Measurements from ENCODE around the gene OR1N2.
"Not testable (repeated sequence)": the region's sequence is repeated elsewhere in the genome, so short reads cannot be mapped to it uniquely, and the experiment has no call there.

The OR1N2 gene

GRCh38 chr9:122552812-122553211, at the start of gene OR1N2:
OR1N2 (plus strand) TSS chr9:122553112; CDS start chr9:122553212, 100 bp downstream.
- no peak for DNase-seq

- no peak for DNase-seq
Observed at GRCh38 chr9:122506964-122507363, 45.9 kb upstream of the OR1N2 start.

DNA sequence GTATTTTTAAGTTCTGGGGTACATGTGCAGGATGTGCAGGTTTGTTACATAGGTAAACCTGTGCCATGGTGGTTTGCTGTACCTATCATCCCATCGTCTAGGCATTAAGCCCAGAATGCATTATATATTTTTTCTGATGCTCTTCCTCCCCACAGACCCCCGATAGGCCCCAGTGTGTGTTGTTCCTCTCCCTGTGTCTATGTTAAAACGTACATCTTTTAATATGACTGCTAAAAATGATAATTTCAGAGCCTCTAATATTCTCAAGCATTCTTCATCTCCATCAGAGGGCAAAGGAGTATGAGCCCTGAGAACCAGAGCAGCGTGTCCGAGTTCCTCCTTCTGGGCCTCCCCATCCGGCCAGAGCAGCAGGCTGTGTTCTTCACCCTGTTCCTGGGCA, 42.4 kb upstream of the OR1N2 start, which contains the start of gene OR1J2:
OR1J2 (plus strand) TSS at position 301 of the 400 bp plus-strand sequence; CDS start at position 301, 0 bp downstream.
- no peak for DNase-seq

DNA sequence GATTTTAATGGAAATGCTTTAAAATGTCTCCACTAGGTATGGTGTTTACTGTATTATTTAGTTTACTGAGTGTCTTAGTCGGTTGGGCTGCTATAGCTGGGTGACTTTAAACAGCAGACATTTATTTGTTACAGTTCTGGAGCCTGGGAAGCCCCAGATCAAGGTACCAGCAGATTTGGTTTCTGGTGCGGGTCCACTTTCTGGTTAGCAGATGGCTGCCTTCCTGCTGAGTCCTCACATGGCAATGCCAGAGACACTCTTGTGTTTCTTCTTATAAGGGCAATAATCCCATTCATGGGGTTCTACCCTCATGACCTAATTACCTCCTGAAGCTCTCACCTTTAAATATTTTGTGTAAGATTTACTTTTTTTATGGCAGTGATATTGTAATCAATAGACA, 34.7 kb upstream of the OR1N2 start:
- DNase-seq: no peak

DNA sequence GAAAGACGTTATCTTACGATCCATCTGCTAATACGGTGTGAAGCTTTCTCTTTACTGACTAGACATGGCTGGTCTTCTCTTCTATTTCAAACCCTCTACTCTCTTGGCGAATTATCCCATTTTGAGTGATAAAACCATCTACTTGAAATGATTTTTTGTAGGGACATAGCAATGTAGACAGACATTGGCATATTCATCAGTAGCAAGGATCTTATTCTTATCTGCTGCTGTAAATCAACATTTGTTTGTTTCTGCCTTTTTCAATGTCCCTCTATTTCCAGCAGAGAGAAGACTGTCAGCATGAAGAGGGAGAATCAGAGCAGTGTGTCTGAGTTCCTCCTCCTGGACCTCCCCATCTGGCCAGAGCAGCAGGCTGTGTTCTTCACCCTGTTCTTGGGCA, 34.1 kb upstream of the OR1N2 start, which contains the start of gene OR1J4:
OR1J4 (plus strand) TSS at position 301 of the 400 bp plus-strand sequence; CDS start at position 301, 0 bp downstream.
- no peak for DNase-seq

DNA sequence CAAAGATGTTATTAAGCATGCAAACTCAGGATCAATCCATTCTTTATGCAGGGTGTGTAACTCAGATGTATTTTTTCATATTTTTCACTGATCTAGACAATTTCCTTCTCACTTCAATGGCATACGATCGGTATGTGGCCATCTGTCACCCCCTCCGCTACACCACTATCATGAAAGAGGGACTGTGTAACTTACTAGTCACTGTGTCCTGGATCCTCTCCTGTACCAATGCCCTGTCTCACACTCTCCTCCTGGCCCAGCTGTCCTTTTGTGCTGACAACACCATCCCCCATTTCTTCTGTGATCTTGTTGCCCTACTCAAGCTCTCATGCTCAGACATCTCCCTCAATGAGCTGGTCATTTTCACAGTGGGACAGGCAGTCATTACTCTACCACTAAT, 33.5 kb upstream of the OR1N2 start:
- DNase-seq: no peak

DNA sequence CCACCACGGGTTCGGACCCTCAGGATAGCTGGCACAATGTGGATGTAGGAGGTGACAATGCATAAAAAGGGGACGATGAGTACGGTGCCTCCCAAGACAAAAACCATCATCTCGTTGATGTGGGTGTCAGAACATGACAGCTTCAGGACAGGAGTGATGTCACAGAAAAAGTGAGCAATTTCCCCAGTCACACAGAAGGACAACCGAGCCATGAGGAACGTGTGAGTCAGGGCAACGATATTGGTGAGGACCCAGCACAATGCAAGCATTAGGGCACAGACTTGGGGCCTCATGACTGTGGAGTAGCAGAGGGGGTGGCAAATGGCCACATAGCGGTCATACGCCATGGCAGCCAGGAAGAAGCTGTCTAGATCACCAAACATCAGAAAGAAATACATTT, 26.3 kb upstream of the OR1N2 start:
- DNase-seq: no peak

GRCh38 chr9:122527193-122527592, 25.7 kb upstream of the OR1N2 start, which contains the start of gene OR1N1:
OR1N1 (minus strand) TSS chr9:122527293; CDS start chr9:122527293, 0 bp downstream.
- DNase-seq: no peak

- DNase-seq: not testable (repeated sequence)
Observed at GRCh38 chr9:122531157-122531556, 21.8 kb upstream of the OR1N2 start.

- no peak for DNase-seq
Observed at GRCh38 chr9:122536134-122536533, 16.8 kb upstream of the OR1N2 start.

- DNase-seq: not testable (repeated sequence)
Observed at GRCh38 chr9:122537066-122537465, 15.8 kb upstream of the OR1N2 start.

DNA sequence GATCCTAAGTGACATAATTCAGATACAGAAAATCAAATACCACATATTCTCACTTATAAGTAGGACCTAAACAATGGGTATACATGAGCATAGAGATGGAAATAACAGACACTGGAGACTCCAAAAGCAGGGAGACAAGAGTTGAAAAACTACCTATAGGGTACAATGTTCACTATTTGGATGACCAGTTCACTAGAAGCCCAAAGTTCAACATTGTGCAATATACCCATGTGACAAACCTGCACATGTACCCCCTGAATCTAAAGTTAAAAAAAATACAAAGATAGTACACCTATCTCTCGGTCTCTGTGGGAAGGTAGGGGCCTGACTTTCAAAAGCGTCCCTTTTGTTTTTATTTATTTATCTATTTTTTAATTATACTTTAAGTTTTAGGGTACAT, 14.2 kb upstream of the OR1N2 start:
- DNase-seq: no peak

GRCh38 chr9:122546196-122546595, 6.7 kb upstream of the OR1N2 start:
- no peak for DNase-seq

DNA sequence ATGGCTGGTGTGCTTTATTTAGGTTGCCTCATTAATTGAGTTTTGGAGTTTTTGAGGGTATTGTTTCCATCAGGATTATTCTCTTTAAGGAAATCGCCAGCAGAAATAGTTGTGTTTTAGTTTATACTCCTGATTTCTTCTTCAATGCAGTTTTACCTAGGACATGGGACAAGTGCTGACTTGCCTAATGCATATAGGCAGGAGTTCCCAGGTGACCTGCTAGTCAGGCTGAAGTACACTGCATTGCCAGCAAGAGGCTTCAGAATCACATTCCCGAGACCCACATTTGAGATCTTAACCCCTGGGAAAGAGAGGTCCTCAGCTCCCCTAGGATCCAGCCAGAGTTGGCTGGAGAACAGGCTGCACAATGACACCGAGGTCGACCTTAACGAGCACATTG, 1.5 kb upstream of the OR1N2 start:
- DNase-seq: no peak

DNA sequence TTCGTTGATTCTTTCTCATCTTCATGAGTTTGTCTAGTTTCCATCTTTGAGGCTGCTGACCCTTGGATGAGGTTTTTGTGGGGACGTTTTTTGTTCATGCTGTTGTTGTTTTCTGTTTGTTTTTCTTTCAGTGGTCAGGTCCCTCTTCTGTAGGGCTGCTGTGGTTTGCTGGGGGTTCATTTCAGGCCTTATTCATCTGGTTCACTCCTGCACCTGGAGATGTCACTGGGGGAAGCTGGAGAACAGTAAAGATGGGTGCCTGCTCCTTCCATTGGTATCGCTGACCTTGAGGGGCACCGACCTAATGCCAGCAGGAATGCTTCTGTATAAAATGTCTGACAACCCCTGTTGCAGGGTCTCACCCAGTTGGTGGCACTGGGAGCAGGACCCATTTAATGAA, 8.5 kb downstream of the OR1N2 start:
- no peak for DNase-seq

GRCh38 chr9:122562134-122562760, 9.3 kb downstream of the OR1N2 start:
- DNase-seq: no peak

GRCh38 chr9:122567901-122568300, 15.0 kb downstream of the OR1N2 start:
- DNase-seq: no peak

DNA sequence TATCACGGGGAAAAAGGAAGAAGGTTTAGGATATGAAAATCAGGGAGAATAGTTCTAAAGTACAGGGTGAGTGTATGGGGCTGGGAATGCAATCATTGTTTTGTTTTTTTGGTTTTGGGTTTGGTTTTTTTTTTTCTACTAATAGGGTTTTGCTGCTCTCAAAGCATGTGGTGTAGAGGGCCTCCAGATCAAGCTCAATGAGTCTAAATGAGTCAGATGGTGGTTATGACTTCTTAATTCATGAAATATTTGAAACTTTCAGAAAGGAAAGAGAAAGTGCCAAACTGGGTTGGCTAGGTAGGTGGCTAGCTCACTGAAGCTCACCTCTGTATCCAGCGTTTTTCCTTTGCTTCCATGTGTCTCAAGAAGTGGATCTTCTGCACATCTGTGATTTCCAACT, 19.5 kb downstream of the OR1N2 start:
- DNase-seq: no peak

- no peak for DNase-seq
Observed at GRCh38 chr9:122579874-122580273, 27.0 kb downstream of the OR1N2 start.

DNA sequence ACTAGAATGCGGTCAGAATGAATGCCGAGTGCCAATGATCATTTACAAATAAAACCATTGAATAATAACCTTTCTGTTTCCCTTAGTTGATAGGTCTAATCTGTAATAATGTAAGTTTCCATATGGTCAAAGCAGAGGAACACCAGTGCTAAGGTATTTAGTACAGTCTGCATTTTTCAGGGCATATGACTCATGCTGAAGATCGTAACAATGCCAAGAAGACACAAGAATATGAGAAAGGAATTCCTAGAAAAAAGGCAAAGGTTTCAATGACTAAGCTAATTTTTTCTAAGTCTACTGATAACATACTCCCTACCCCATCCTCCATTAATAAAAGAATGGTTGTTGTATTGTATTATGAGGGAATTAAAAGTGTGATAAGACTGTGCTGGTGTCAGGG, 27.4 kb downstream of the OR1N2 start:
- no peak for DNase-seq

DNA sequence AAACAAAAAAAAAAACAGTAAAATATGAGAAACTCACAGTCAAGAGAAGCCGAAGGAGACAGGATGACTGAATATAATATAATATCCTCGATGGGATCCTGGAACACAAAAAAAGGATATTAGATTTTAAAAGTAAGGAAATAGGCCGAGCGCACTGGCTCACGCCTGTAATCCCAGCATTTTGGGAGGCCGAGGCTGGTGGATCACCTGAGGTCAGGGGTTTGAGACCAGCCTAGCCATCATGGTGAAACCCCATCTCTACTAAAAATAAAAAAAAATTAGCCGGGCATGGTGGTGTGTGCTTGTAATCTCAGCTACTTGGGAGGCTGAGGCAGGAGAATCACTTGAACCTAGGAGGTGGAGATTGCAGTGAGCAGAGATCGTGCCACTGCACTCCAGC, 30.4 kb downstream of the OR1N2 start, which contains the start of gene OR1L8:
OR1L8 (minus strand) TSS at position 101 of the 400 bp plus-strand sequence. CDS start 14,907 bp downstream, outside the sequence.
- DNase-seq: not testable (repeated sequence)

Data from right forelimb (tissue), 1 donor.